Measurements from ENCODE around the gene EEF1A2. TPM values are rescaled to one million over a fixed set of nuclear protein-coding genes. Genes with fewer than 3 reads are reported as not detected.
A peak's percentile ranks its signal among the peaks of the same experiment; 100 is the strongest.

The EEF1A2 gene
- polyA plus RNA-seq, 3 donors, result 0.08 TPM; not detected in 2

DNA sequence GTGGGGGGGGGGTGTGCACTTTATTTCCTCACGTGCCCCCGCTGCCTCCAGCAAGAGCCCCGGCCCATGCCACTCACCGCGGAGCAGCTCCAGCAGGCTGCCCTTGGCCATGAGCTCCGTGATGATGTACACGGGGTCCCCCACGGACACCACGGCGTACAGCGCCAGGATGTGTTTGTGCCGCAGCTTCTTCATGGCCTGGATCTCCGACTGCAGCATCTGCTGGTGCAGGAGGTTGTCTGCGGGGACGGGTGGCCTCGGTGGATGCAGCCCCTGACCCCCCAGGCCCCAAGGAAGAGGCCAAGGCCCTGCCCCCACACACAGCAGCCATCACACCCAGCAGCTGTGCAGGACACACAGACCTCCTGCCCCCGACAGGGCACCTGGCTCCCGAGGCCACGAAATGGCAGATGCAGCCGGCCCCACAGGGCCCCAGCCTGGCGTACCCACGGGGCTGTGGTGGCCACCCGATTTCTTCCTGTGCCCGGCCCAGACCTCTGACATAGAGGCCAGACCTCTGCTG lies 33.6 kb upstream of the EEF1A2 start:
- Mint-ChIP-seq H3K4me1 (peaks cover 11% of the 10 kb centered on the region), H3K36me3 (peaks cover 0 to 2% of the 10 kb centered on the region in 2 donors), H3K4me3 (no peak overlapping the region), H3K27me3 (ENCODE audit: low read depth in 3 of 3) (peaks cover 7 to 21% (median 7%) of the 10 kb centered on the region in 3 donors), H3K27ac (no peak overlapping the region), H3K9me3 (peaks cover 0 to 3% (median 0%) of the 10 kb centered on the region in 7 donors)
- no peak overlapping the region for H3K4me2 ChIP-seq (replicated peaks; ENCODE audit: extremely low read depth, low read length, poor library complexity, severe bottlenecking)
- H3K9ac ChIP-seq (ENCODE audit: insufficient read depth, low read length, poor library complexity, severe bottlenecking), result no peak overlapping the region
- H3K4me1 ChIP-seq (ENCODE audit: control insufficient read depth in 1 of 2, insufficient read depth in 2 of 2, low read length in 2 of 2), result peaks cover 14 to 15% of the 10 kb centered on the region in 2 donors
- no peaks in the 10 kb centered on the region for H3K79me2 ChIP-seq (ENCODE audit: insufficient read depth, low read length)
- DNase-seq, result no peak
- H3K27me3 ChIP-seq (ENCODE audit: control insufficient read depth in 2 of 2, insufficient read depth in 2 of 2, low read length in 2 of 2), result no peaks in the 10 kb centered on the region
- H4K20me1 ChIP-seq (ENCODE audit: insufficient read depth, low read length), result no peaks in the 10 kb centered on the region
- H3K27ac ChIP-seq (ENCODE audit: low read depth in 1 of 2, low read length in 2 of 2), result no peak overlapping the region
- H3K9me3 ChIP-seq (replicated peaks in 1 of 2; ENCODE audit: control insufficient read depth in 1 of 2, insufficient read depth in 1 of 2, low read length in 2 of 2), result no peaks in the 10 kb centered on the region
- H3K36me3 ChIP-seq (replicated peaks in 1 of 2; ENCODE audit: control insufficient read depth in 1 of 2, insufficient read depth in 2 of 2, low read length in 2 of 2), result no peaks in the 10 kb centered on the region
- intact Hi-C loops (cut with micrococcal nuclease), result loop anchor here in 1 of 2 donors (10.0 kb wide), 1 partner anchor 332 kb away; the partner anchor contains the start of genes ABHD16B and TPD52L2
- WGBS (ENCODE audit: insufficient coverage), result 82% methylated on average over 23 of the region's 24 CpGs
- no peak overlapping the region for H3K4me3 ChIP-seq (replicated peaks in 1 of 3; ENCODE audit: low read depth in 2 of 3, low read length in 3 of 3)
- TF ChIP-seq, protein P1, sequence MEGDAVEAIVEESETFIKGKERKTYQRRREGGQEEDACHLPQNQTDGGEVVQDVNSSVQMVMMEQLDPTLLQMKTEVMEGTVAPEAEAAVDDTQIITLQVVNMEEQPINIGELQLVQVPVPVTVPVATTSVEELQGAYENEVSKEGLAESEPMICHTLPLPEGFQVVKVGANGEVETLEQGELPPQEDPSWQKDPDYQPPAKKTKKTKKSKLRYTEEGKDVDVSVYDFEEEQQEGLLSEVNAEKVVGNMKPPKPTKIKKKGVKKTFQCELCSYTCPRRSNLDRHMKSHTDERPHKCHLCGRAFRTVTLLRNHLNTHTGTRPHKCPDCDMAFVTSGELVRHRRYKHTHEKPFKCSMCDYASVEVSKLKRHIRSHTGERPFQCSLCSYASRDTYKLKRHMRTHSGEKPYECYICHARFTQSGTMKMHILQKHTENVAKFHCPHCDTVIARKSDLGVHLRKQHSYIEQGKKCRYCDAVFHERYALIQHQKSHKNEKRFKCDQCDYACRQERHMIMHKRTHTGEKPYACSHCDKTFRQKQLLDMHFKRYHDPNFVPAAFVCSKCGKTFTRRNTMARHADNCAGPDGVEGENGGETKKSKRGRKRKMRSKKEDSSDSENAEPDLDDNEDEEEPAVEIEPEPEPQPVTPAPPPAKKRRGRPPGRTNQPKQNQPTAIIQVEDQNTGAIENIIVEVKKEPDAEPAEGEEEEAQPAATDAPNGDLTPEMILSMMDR (IDR thresholded peaks at IDR 0.05), result no peak
- H2AFZ ChIP-seq (ENCODE audit: insufficient read depth, low read depth, low read length, poor library complexity, severe bottlenecking), result no peak overlapping the region

DNA sequence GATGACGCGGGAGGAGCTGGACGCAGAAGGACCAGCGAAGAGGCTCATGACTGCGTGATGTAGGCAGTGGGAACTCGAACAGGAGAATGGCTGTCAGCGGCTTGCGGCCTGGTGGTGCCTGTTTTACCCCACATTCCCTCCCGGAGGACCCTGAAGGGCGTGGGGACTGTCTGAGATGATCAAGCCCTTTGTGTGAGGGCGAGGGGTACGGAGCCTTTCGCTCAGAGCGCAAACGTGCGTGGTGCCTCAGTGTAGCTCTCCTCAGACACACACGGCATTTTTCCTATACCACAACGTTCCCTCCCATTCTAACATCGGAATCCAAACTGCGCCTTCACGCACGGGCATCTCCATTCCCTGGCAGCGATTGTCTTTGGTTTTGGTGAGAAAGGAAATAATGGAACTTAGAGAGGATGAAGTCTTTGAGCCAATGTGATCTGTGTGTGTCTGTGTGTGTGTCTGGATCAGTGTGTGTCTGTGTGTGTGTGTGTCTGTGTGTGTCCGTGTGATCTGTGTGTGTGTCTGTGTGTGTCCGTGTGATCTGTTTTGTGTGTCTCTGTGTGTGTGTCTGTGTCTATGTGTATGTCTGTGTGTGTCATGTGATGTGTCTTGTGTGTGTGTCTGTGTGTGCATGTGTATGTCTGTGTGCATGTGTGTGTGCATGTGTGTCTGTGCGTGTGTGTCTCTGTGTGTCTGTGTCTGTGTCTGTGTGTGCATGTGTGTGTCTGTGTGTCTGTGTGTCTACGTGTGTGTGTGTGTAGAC lies 33.0 kb upstream of the EEF1A2 start:
- WGBS (ENCODE audit: insufficient coverage), result 88% methylated on average over 13 of the region's 27 CpGs
- no peak overlapping the region for H3K27ac ChIP-seq (ENCODE audit: low read depth in 1 of 2, low read length in 2 of 2)
- Mint-ChIP-seq H3K36me3 (peaks cover 0 to 2% of the 10 kb centered on the region in 2 donors), H3K27ac (peak overlapping the region in 1 of 7 donors; percentile 0), H3K4me3 (no peak overlapping the region), H3K4me1 (peaks cover 8% of the 10 kb centered on the region), H3K27me3 (ENCODE audit: low read depth in 3 of 3) (peaks cover 7 to 25% (median 13%) of the 10 kb centered on the region in 3 donors), H3K9me3 (peaks cover 0 to 3% (median 0%) of the 10 kb centered on the region in 7 donors)
- H3K79me2 ChIP-seq (ENCODE audit: insufficient read depth, low read length), result no peaks in the 10 kb centered on the region
- peaks cover 7 to 8% of the 10 kb centered on the region in 2 donors for H3K4me1 ChIP-seq (ENCODE audit: control insufficient read depth in 1 of 2, insufficient read depth in 2 of 2, low read length in 2 of 2)
- no peak for DNase-seq
- no peak overlapping the region for H3K4me3 ChIP-seq (replicated peaks in 1 of 3; ENCODE audit: low read depth in 2 of 3, low read length in 3 of 3)
- H3K4me2 ChIP-seq (replicated peaks; ENCODE audit: extremely low read depth, low read length, poor library complexity, severe bottlenecking), result no peak overlapping the region
- H3K27me3 ChIP-seq (ENCODE audit: control insufficient read depth in 2 of 2, insufficient read depth in 2 of 2, low read length in 2 of 2), result no peaks in the 10 kb centered on the region
- no peaks in the 10 kb centered on the region for H4K20me1 ChIP-seq (ENCODE audit: insufficient read depth, low read length)
- H3K9me3 ChIP-seq (replicated peaks in 1 of 2; ENCODE audit: control insufficient read depth in 1 of 2, insufficient read depth in 1 of 2, low read length in 2 of 2), result no peaks in the 10 kb centered on the region
- no peaks in the 10 kb centered on the region for H3K36me3 ChIP-seq (replicated peaks in 1 of 2; ENCODE audit: control insufficient read depth in 1 of 2, insufficient read depth in 2 of 2, low read length in 2 of 2)
- TF ChIP-seq, protein P1 (IDR thresholded peaks at IDR 0.05), result no peak
- no peak overlapping the region for H3K9ac ChIP-seq (ENCODE audit: insufficient read depth, low read length, poor library complexity, severe bottlenecking)
- intact Hi-C loops (cut with micrococcal nuclease), result loop anchor here in 1 of 2 donors (10.0 kb wide), 1 partner anchor 333 kb away; the partner anchor contains the start of genes ABHD16B and TPD52L2
- H2AFZ ChIP-seq (ENCODE audit: insufficient read depth, low read depth, low read length, poor library complexity, severe bottlenecking), result no peak overlapping the region

All from CD14-positive monocyte (primary cell).